B cell (primary cell): Measurements from ENCODE around the gene TNF. TPM values are rescaled to one million over a fixed set of nuclear protein-coding genes. Genes with fewer than 3 reads are reported as not detected.

ENCODE experiments used
- ATAC-seq: fragments of 200-7000 bp; cut with Tn5 transposase; one replicate; pipeline ENCODE4 v1.10.0; 2021; ENCODE audit warnings: low read depth, mild to moderate bottlenecking, moderate number of reproducible peaks, moderate library complexity
- CTCF ChIA-PET: fragments of 350-600 bp; sonication (Branson Sonifier 250); formaldehyde crosslinking; loops from one replicate; lab custom pipeline; 2021; ENCODE audit warnings: antibody characterized with exemption, inconsistent platforms; lab: Charles Lee
- POLR2A ChIA-PET: fragments of 350-600 bp; sonication (Branson Sonifier 250); formaldehyde crosslinking; loops from one replicate; lab custom pipeline; 2021; ENCODE audit warnings: antibody characterized with exemption; lab: Charles Lee
- DNase-seq: peaks from one replicate; pipeline ENCODE4 v3.0.0; 2013
- H2AFZ ChIP-seq: 2 replicates; pipeline ENCODE4 v1.6.1; 2012; ENCODE audit warnings: mild to moderate bottlenecking, low read depth, low read length; ENCODE audit not compliant: insufficient read depth, poor library complexity, severe bottlenecking
- H3K27ac ChIP-seq, 2 donors: 1 replicate in 1 of 2; 2 replicates in 1 of 2; pipeline ENCODE4 v1.5.1; 2012 to 2013; ENCODE audit warnings: low read length in 2 of 2, mild to moderate bottlenecking in 2 of 2, moderate library complexity in 1 of 2
- H3K27me3 ChIP-seq, 4 experiments: fragments of 200-600 bp in 1 of 4; sonication (generic) in 1 of 4; replicated peaks in 1 of 4; 1 replicate in 2 of 4; 2 replicates in 2 of 4; pipeline versions ENCODE4 v1.6.1 to v1.7.0; 2013 to 2016; ENCODE audit warnings: low read length in 3 of 4, mild to moderate bottlenecking in 2 of 4, mixed read lengths in 1 of 4, moderate library complexity in 1 of 4; ENCODE audit not compliant: insufficient read depth in 4 of 4, control insufficient read depth in 3 of 4; ENCODE audit errors: control extremely low read depth in 1 of 4
- H3K36me3 ChIP-seq, 2 experiments: replicated peaks in 1 of 2; 1 replicate in 1 of 2; 2 replicates in 1 of 2; pipeline versions ENCODE4 v1.6.1 to v1.7.1; 2013; ENCODE audit warnings: low read length in 1 of 2; ENCODE audit not compliant: insufficient read depth in 2 of 2, control insufficient read depth in 1 of 2; ENCODE audit errors: control extremely low read depth in 1 of 2, extremely low read depth in 1 of 2
- H3K4me1 ChIP-seq, 2 donors: fragments of 200-600 bp in 1 of 2; sonication (generic) in 1 of 2; 1 replicate in 1 of 2; 2 replicates in 1 of 2; pipeline versions ENCODE4 v1.5.1 to v1.6.1; 2013 to 2017; ENCODE audit warnings: low read length in 2 of 2; ENCODE audit not compliant: control insufficient read depth in 2 of 2, insufficient read depth in 2 of 2
- H3K4me2 ChIP-seq: replicated peaks from 2 replicates; pipeline ENCODE3; 2012; ENCODE audit warnings: mild to moderate bottlenecking, low read depth, low read length; ENCODE audit not compliant: poor library complexity, severe bottlenecking
- H3K4me3 ChIP-seq, 5 experiments: fragments of 200-600 bp in 1 of 5; sonication (generic) in 1 of 5; 1 replicate in 3 of 5; 2 replicates in 2 of 5; pipeline versions ENCODE4 v1.5.1 to v1.7.0; 2011 to 2016; ENCODE audit warnings: low read length in 4 of 5, mild to moderate bottlenecking in 4 of 5, low read depth in 2 of 5, control low read depth in 1 of 5, moderate library complexity in 1 of 5; ENCODE audit not compliant: insufficient read depth in 1 of 5; ENCODE audit errors: control extremely low read depth in 1 of 5, extremely low read depth in 1 of 5
- H3K79me2 ChIP-seq: fragments of 200-600 bp; sonication (generic); one replicate; pipeline ENCODE4 v1.6.0; 2016; ENCODE audit warnings: low read length; ENCODE audit not compliant: control insufficient read depth, insufficient read depth
- H3K9ac ChIP-seq: fragments of 200-600 bp; sonication (generic); 2 replicates; pipeline ENCODE4 v1.6.1; 2017; ENCODE audit warnings: mild to moderate bottlenecking, low read length, moderate library complexity
- H3K9me3 ChIP-seq, 3 donors: one replicate each; pipeline versions ENCODE4 v1.6.1 to v1.7.1; 2013; ENCODE audit warnings: low read length in 2 of 3; ENCODE audit not compliant: control insufficient read depth in 2 of 3, insufficient read depth in 1 of 3; ENCODE audit errors: control extremely low read depth in 1 of 3
- H4K20me1 ChIP-seq: 2 replicates; pipeline ENCODE4 v1.6.0; 2012; ENCODE audit warnings: mild to moderate bottlenecking, low read length; ENCODE audit not compliant: insufficient read depth, control insufficient read depth, poor library complexity, severe bottlenecking
- H3K27ac Mint-ChIP-seq: one replicate; pipeline ENCODE4 v1.8.0; 2021; ENCODE audit warnings: mixed read lengths
- H3K27me3 Mint-ChIP-seq: one replicate; pipeline ENCODE4 v1.8.0; 2021; ENCODE audit warnings: mixed read lengths
- H3K4me1 Mint-ChIP-seq: one replicate; pipeline ENCODE4 v1.8.0; 2021; ENCODE audit warnings: mixed read lengths
- H3K4me3 Mint-ChIP-seq: one replicate; pipeline ENCODE4 v1.8.0; 2021; ENCODE audit warnings: mixed read lengths
- H3K9me3 Mint-ChIP-seq: one replicate; pipeline ENCODE4 v1.8.0; 2022; ENCODE audit warnings: mixed read lengths; ENCODE audit not compliant: insufficient read depth
- CTCF ChIP-seq: fragments of 200-600 bp; IDR thresholded peaks from one replicate; pipeline ENCODE4 v1.8.0; 2022; ENCODE audit warnings: antibody characterized with exemption, mild to moderate bottlenecking
- EZH2 ChIP-seq: IDR thresholded peaks from 2 replicates; pipeline ENCODE4 v1.6.1; 2012; ENCODE audit warnings: borderline replicate concordance, low read depth, mild to moderate bottlenecking, moderate library complexity, low read length; ENCODE audit not compliant: insufficient read depth, poor library complexity, severe bottlenecking
- WGBS: methylation state at CpG from one replicate; pipeline ENCODE4 v1.1.5; 2013; ENCODE audit warnings: missing lambda C conversion rate; ENCODE audit not compliant: insufficient coverage; 5-methylcytosine and 5-hydroxymethylcytosine counted together
- intact Hi-C: fragments of 100-400 bp; cut with micrococcal nuclease; formaldehyde crosslinking; loops from one replicate; pipeline ENCODE4 v1.10.0; 2022
- polyA plus RNA-seq: library from polyadenylated mRNA; depleted of rRNA; stranded (reverse); fragments of >200 nt; gene quantifications from 2 replicates; pipeline ENCODE4 v1.2.3, GENCODE V29; 2012
- total RNA-seq, 2 donors: library from RNA; stranded (reverse); fragments of 120-200 nt in 1 of 2; gene quantifications; 1 replicate in 1 of 2; 2 replicates in 1 of 2; pipeline versions ENCODE4 v1.2.3 to v1.2.4, GENCODE V29; 2013 to 2022

TNF gene
- total and polyA plus RNA-seq, 2 donors (not counting 1 experiment from before 2014, with no cell fraction given): 21.9 to 22.2 TPM

DNA sequence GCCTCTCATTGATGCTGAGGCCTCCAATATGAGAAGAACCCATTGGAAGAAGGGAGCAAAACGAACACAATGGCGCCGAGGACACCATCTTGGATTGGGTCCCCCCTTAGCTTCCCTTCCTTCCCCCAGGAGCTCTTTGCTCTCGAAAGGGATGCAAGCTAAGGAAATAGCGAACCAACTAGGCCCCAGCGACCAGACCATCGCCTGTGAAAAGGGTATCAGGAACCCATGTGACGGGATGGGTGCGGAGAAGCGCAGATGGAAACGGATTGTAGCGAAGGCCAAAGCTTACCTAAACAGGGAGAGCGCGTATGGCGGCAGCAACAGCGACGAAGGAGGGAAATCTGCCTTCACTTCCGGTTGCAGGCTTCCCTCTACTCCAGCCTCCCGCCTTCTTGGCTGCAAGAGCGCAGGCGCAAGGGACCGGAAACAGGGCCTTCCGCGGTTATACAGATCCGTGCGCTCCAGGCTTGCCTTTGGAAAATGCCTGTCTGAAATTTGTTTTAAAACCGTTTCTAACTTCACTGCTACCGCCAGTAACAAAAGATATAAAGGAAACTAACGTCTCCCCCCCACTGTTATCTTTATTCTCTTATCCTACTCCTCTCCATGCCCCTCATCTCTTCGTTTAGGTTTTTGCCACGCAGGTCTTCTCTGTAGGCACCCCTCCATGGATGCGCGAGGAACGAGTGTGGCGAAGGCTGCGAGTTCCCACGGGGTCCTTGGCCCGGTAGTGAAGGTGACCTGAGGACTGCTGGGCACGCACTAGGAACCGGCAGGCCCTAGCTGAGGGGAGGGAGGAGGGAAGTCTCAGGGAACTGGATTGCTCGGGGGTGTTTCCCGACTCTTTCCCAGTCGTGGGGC, 33.5 kb upstream of the TNF start, which contains the start of gene DDX39B:
TSS of gene DDX39B (minus strand) at position 346 of the 864 bp plus-strand sequence. CDS start 1,471 bp downstream, outside the sequence.
- Mint-ChIP-seq H3K4me1 (peaks cover 50% of the 10 kb centered on the region), H3K27ac (peak within 1 kb of the TSS; percentile 93), H3K9me3 (no peaks in the 10 kb centered on the region), H3K27me3 (no peaks in the 10 kb centered on the region), H3K4me3 (peak within 1 kb of the TSS; percentile 99)
- Histone ChIP-seq H3K36me3 (peaks cover 0 to 37% of the 10 kb centered on the region in 2 experiments), H3K79me2 (peaks cover 43% of the 10 kb centered on the region), H3K4me3 (peak within 1 kb of the TSS; percentile 79 to 100 (median 97)), H3K4me2 (peak within 1 kb of the TSS; percentile 79), H3K27me3 (no peaks in the 10 kb centered on the region), H4K20me1 (peaks cover 35% of the 10 kb centered on the region), H3K9me3 (no peaks in the 10 kb centered on the region), H3K4me1 (peaks cover 37 to 43% of the 10 kb centered on the region in 2 donors), H3K9ac (peak within 1 kb of the TSS; percentile 93), H2AFZ (peak within 1 kb of the TSS; percentile 79), H3K27ac (peak within 1 kb of the TSS; percentile 97 to 99)
- DNase-seq (peak; percentile 97), ATAC-seq (peak; percentile 72)
- intact Hi-C loops: loop anchor here (1.0 to 5.0 kb wide), 7 partner anchors 44 to 417 kb away; partner anchors contain the start of genes CLIC1, MICB, PRRC2A and SKIC2
- POLR2A ChIA-PET: interaction anchor here (0.6 to 2.8 kb wide), 22 partner anchors 9 to 1994 kb away, joined by 3 to 34 read pairs (median 4); partner anchors contain the start of genes BAG6, DXO, GPANK1 and LTB
- CTCF ChIA-PET: interaction anchor here (0.6 to 3.5 kb wide), 19 partner anchors 9 to 289 kb away, joined by 3 to 33 read pairs (median 5); partner anchors contain the start of genes LST1, LTB, MCCD1 and MICB
- no peak for TF ChIP-seq EZH2
- TF ChIP-seq CTCF: no peak
- WGBS: under 1% methylated on average over 40 of the region's 43 CpGs
